T-helper 2 cell treated with Interferon-gamma antibody and Interleukin-4, amounts not matched to agents 100 ng/mL and 5 ng/mL, for 36 hours (primary cell): ENCODE measurements around the gene OR6C4. TPM values are rescaled to one million over a fixed set of nuclear protein-coding genes. Genes with fewer than 3 reads are reported as not detected.
"Not testable (repeated sequence)": the region's sequence is repeated elsewhere in the genome, so short reads cannot be mapped to it uniquely, and the experiment has no call there.

Source experiments
- intact Hi-C: fragments of 100-400 bp; cut with micrococcal nuclease; formaldehyde crosslinking; loops from one replicate; pipeline ENCODE4 v1.15.1; 2023
- total RNA-seq: library from RNA; stranded (reverse); gene quantifications from 2 replicates; pipeline ENCODE4 v1.2.3, GENCODE V29; 2022

The OR6C4 gene
- total RNA-seq, result not detected in 2 replicates

DNA sequence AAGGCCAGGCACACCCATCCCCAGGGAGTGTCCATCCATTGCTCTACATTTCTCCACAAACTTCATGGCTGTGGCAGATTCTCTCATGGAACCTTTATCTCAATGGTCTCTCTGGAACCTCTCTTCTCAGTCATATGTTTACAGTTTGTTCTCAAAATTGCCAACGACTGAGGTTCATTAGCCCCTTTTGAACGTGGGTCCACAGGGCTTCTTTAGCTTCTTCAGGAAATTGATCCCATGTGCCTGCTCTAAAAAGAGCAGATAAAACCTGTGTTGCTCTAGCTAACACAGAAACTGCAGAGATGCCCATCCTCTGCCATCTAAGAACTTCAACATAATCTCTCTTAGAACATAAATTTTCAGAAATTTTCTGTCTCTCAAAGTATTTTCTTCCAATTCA lies at the start of gene OR6C4:
Gene OR6C4, plus strand, starts transcription at position 301 of the 400 bp plus-strand sequence. CDS start 1,625 bp downstream, outside the sequence.
- intact Hi-C loops, result no loop called here

DNA sequence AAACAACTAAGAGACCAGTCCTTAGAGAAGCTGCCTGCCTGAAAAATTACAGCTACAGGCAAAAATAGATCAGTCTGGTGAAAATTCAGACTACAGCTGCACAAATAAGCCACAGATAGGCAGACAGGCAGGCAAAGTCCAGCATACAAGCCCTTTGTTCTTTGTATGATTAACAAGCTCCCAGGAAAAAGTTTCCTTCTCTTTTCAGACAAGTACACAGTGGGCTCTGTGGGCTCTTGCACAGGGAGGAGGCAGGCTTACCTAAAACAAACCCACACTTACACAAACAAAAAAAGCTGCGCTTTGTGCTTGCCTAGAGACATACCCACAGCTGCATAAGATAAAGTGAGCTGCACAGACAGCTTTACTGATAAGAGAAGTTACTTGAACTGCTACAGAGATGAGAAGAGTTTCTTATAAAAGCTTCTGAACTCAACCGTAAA lies 49.6 kb upstream of the OR6C4 start:
- intact Hi-C loops, result no loop called here

DNA sequence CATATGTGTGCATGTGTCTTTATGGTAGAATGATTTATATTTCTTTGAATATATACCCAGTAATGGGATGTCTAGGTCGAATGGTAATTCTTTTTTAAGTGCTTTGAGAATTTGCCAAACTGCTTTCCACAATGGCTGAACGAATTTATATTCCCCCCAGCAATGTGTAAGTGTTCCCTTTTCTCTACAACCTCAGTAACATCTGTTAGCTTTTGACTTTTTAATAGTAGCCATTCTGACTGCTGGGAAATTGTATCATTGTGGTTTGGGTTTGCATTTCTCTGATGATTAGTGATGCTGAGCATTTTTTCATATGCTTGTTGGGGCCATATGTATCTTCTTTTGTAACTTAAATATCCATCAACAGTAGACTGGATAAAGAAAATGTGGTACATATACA lies 47.8 kb upstream of the OR6C4 start:
- intact Hi-C loops, result no loop called here

DNA sequence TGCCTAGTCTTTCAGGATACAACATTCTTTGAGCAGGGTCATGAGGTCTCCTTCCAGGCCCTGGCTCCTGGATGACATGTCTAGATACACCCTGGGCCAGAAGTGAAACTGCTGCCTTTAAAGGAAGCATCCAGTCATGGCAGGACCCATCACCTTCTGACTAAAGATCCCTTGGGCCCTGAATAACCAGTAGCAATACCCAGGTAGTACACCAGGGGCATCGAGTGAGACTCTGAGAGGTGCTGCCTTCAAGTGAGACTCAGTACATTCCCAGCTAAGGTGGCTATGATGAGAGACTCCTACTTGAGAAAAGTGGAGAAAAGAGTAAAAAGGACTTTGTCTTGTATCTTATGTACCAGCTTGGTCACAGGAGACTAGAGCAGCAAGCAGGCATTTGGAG lies 33.7 kb upstream of the OR6C4 start:
- intact Hi-C loops, result no loop called here

DNA sequence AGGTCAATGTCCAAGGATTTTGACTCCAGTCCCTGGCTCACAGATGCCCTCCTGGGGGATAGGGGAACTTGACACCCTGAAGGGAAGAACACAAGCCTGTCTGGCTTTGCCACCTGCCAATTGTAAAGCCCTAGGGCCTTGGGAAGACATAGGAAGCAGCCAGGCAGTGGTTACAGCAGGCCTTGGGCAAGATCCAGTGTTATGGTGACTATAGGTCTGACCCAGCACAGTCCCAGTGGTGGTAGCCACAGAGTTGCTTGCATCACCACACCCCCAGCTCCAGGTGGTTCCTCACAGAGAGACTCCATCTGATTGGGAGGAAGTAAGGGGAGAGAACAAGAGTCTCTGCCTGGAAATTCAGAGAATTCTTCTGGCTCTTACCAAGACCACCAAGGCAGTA lies 33.0 kb upstream of the OR6C4 start:
- intact Hi-C loops, result no loop called here

DNA sequence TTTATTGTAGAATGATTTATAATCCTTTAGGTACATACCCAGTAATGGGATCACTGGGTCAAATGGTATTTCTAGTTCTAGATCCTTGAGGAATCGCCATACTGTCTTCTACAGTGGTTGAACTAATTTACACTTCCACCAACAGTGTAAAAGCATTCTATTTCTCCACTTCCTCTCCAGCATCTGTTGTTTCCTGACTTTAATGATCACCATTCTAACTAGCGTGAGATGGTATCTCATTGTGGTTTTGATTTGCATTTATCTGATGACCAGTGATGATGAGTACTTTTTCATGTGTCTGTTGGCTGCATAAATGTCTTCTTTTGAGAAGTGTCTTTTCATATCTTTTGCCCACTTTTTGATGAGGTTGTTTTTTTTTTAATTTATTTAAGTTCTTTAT lies 1.2 kb upstream of the OR6C4 start:
- intact Hi-C loops, result not testable (repeated sequence)

DNA sequence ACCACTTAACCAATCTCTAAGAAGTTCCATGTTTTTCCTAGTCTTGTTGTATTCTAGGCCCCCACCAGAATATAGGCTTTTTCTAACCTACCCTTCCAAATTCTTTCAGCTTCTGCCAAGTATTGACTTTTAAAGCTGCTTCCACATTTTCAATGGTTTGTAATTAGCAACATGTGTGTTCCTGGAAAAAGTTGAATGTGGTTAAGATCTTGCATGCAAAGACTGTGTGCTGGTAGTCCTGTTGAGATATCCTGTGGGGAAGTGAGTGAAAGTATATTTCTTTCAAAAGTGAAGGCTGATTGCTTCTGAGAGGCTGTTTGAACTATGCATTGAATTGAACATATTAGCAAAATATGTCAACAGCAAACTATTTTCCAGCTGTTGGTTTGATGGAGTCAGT lies 646 bp upstream of the OR6C4 start:
- intact Hi-C loops, result no loop called here

DNA sequence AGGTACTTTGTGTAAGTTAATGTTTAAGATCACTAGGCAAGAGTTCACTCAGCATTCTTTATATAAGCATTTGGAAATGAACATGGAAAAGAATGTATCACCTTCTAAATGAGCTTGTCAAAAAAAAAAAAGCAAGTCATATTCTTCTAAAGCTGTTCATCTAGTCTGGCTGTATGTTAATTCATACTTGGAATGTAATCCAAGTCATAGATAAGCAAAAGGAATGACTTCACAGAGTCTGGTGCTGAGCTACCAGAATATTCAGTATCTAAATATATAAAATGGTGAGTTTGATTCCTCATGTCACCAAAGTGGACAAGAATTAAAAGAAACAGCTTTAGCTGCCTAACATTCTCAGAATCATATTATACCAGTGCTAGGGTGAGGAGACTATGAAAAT lies 4.9 kb downstream of the OR6C4 start:
- intact Hi-C loops, result no loop called here

DNA sequence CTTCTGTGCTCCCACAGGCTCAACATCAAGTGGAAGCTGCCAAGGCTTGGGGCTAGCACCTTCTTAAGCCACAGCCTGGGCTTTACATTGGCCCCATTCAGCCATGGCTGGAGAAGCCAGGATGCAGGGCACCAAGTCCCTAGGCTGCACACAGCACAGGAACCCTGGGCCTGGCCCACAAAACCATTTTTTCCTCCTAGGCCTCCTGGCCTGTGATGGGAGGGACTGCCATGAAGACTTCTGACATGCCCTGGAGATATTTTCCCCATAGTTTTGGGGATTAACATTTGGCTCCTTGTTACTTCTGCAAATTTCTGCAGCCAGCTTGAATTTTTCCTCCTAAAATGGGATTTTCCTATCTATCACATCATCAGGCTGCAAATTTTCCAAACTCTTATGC lies 20.7 kb downstream of the OR6C4 start:
- intact Hi-C loops, result not testable (repeated sequence)

DNA sequence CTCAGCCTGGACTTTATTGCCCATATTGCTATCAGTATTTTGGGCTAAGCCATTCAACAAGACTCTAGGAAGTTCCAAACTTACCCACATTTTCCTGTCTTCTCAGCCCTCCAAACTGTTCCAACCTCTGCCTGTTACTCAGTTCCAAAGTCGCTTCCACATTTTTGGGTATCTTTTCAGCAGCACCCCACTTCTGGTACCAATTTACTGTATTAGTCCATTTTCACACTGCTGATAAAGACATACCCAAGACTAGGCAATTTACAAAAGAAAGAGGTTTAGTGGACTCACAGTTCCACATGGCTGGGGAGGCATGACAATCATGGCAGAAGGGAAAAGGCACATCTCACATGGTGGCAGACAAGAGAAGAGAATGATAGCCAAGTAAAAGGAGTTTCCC lies 21.3 kb downstream of the OR6C4 start:
- intact Hi-C loops, result not testable (repeated sequence)

DNA sequence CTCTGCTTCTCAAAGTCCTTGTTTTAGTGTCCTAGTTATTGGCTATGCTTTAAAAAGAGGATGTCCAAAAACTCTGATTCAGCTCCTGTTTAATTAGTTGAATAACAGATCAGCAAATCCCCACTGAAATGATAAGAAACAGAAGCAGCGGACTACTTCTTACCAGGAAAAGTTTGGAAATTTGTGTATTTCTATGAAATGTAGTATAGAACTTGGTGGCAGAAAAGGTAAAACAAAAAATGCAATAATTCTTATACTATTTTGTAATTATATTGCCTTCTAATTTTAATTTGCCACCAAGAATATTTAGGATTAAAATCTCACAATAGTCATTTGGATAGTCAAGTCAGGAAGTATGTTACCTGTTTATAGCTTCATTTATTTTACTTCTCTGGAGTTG lies 22.8 kb downstream of the OR6C4 start, which contains the start of gene OR2AP1:
Gene OR2AP1, plus strand, starts transcription at position 301 of the 400 bp plus-strand sequence. CDS start 1,947 bp downstream, outside the sequence.
- intact Hi-C loops, result no loop called here

DNA sequence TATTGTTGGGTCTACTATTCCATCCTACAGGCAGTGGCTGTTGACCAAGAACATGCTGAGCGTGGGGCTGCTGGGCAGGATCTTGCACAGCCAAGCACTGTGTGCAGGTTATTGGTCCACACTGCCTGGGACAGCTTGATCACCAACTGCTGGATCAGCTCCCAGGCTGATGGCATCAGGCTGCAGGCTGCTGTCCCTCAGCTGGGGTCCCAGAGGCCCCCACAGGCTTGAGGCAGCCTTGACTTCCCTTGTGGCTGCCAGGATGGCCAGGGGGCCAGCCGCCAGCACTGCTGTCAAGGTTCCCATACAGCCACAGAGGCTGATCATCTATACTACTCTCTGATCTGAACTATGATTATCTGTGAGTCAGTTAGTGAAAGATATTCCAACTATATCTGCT lies 32.7 kb downstream of the OR6C4 start:
- intact Hi-C loops, result no loop called here

DNA sequence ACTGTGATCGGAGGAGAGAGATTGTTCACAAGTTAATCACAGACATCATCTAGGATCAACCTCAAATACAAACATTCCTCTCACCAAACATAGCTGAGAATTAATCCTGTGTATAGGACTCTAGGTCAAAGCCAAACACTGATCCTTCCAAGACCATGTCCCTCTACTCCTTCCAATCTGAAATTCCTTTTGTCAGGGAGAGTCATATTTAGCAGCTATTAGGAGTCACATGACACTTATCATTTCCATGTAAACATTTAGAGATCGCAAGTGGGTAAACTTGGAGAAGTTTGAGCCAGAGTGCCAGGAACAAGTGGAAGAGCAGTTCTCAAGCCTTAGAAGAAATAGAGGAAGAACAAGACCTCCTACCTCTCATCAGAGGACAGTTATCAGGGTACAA lies 36.4 kb downstream of the OR6C4 start:
- intact Hi-C loops, result no loop called here

DNA sequence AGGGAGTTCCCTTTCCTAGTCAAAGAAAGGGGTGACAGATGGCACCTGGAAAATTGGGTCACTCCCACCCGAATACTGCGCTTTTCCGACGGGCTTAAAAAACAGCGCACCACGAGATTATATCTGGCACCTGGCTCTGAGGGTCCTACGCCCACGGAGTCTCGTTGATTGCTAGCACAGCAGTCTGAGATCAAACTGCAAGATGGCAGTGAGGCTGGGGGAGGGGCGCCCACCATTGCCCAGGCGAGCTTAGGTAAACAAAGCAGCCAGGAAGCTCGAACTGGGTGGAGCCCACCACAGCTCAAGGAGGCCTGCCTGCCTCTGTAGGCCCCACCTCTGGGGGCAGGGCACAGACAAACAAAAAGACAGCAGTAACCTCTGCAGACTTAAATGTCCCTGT lies 40.8 kb downstream of the OR6C4 start:
- intact Hi-C loops, result not testable (repeated sequence)

Other genes with a start within 250 kb of the OR6C4 start
- gene OR6C1, start 235.3 kb upstream of the OR6C4 start, total RNA-seq, result not detected in 2 replicates
- gene OR6C3, start 218.9 kb upstream of the OR6C4 start, total RNA-seq, result not detected in 2 replicates
- gene OR6C75, start 186.6 kb upstream of the OR6C4 start, total RNA-seq, result not detected in 2 replicates
- gene OR6C65, start 149.1 kb upstream of the OR6C4 start, total RNA-seq, result not detected in 2 replicates
- gene OR6C76, start 123.3 kb upstream of the OR6C4 start, total RNA-seq, result not detected in 2 replicates
- not detected in 2 replicates for gene OR6C2, start 105.5 kb upstream of the OR6C4 start, total RNA-seq
- 0.45 TPM in 1 of 2 replicates, not detected in the other for gene OR6C70, start 79.5 kb upstream of the OR6C4 start, total RNA-seq
- not detected in 2 replicates for gene OR6C68, start 57.2 kb upstream of the OR6C4 start, total RNA-seq
- gene OR2AP1, start 22.9 kb downstream of the OR6C4 start, total RNA-seq, result not detected in 2 replicates
- gene OR10P1, start 87.3 kb downstream of the OR6C4 start, total RNA-seq, result not detected in 2 replicates
- 1.2 and 1.5 TPM in 2 replicates for gene ITGA7, start 158.3 kb downstream of the OR6C4 start, total RNA-seq
- 118 and 123 TPM in 2 replicates for gene BLOC1S1, start 166.4 kb downstream of the OR6C4 start, total RNA-seq
- 10.4 and 14.1 TPM in 2 replicates for gene RDH5, start 170.8 kb downstream of the OR6C4 start, total RNA-seq
- 184 and 188 TPM in 2 replicates for gene CD63, start 179.4 kb downstream of the OR6C4 start, total RNA-seq
- gene GDF11, start 193.5 kb downstream of the OR6C4 start, total RNA-seq, result 18.2 and 21.1 TPM in 2 replicates